ENCODE measurements around the gene JADE1. TPM values are rescaled to one million over a fixed set of nuclear protein-coding genes. Genes with fewer than 3 reads are reported as not detected.

JADE1 gene
- polyA plus RNA-seq, 1 experiment, result 23.2 TPM

- H3K27me3 ChIP-seq (ENCODE audit: control insufficient read depth, insufficient read depth, low read length), result no peaks in the 10 kb centered on the region
- TF ChIP-seq CTCF (IDR thresholded peaks at IDR 0.05; ENCODE audit: low read depth, low read length), result no peak
- DNase-seq (ENCODE audit: low read depth, low spot score), result no peak
- no peaks in the 10 kb centered on the region for H3K9me3 ChIP-seq (ENCODE audit: control insufficient read depth, insufficient read depth, low read length)
- no peak overlapping the region for H3K27ac ChIP-seq (ENCODE audit: low read depth, low read length)
- ChIA-PET POLR2A (interaction anchor here (1.0 kb wide), 1 partner anchor 8 kb away, joined by 3 read pairs; no protein-coding TSS in a partner anchor), CTCF (interaction anchor here (0.9 kb wide), 1 partner anchor 377 kb away, joined by 3 read pairs; no protein-coding TSS in a partner anchor)
- H3K4me3 ChIP-seq (ENCODE audit: low read depth, low read length), result no peak overlapping the region
Measured at GRCh38 chr4:128831531-128832242, 22.2 kb downstream of the JADE1 start.

GRCh38 chr4:128832243-128832625 is 22.7 kb downstream of the JADE1 start:
- no peak for TF ChIP-seq CTCF (IDR thresholded peaks at IDR 0.05; ENCODE audit: low read depth, low read length)
- no peak overlapping the region for H3K27ac ChIP-seq (ENCODE audit: low read depth, low read length)

GRCh38 chr4:128835498-128836222 is 26.2 kb downstream of the JADE1 start:
- ChIA-PET CTCF (interaction anchor here (0.5 to 1.3 kb wide), 2 partner anchors 28 to 270 kb away, joined by 4 read pairs; no protein-coding TSS in a partner anchor), POLR2A (interaction anchor here (0.5 to 0.7 kb wide), 2 partner anchors 30 to 74 kb away, joined by 3 read pairs; no protein-coding TSS in a partner anchor)
- no peak for DNase-seq (ENCODE audit: low read depth, low spot score)
- no peaks in the 10 kb centered on the region for H3K9me3 ChIP-seq (ENCODE audit: control insufficient read depth, insufficient read depth, low read length)
- no peaks in the 10 kb centered on the region for H3K27me3 ChIP-seq (ENCODE audit: control insufficient read depth, insufficient read depth, low read length)
- TF ChIP-seq CTCF (IDR thresholded peaks at IDR 0.05; ENCODE audit: low read depth, low read length), result no peak
- H3K27ac ChIP-seq (ENCODE audit: low read depth, low read length), result no peak overlapping the region
- no peak overlapping the region for H3K4me3 ChIP-seq (ENCODE audit: low read depth, low read length)

More at GRCh38 chr4:128832243-128832625, 22.7 kb downstream of the JADE1 start:
- POLR2A ChIA-PET, result interaction anchor here (1.0 kb wide), 1 partner anchor 9 kb away, joined by 3 read pairs; no protein-coding TSS in a partner anchor
- Histone ChIP-seq H3K4me3 (ENCODE audit: low read depth, low read length) (no peak overlapping the region), H3K27me3 (ENCODE audit: control insufficient read depth, insufficient read depth, low read length) (no peaks in the 10 kb centered on the region), H3K9me3 (ENCODE audit: control insufficient read depth, insufficient read depth, low read length) (no peaks in the 10 kb centered on the region)
- CTCF ChIA-PET, result no interaction called here
- DNase-seq (ENCODE audit: low read depth, low spot score), result no peak

GRCh38 chr4:128837198-128837597 is 27.7 kb downstream of the JADE1 start:
- DNase-seq (ENCODE audit: low read depth, low spot score), result no peak
- no peak overlapping the region for H3K27ac ChIP-seq (ENCODE audit: low read depth, low read length)
- H3K9me3 ChIP-seq (ENCODE audit: control insufficient read depth, insufficient read depth, low read length), result no peaks in the 10 kb centered on the region
- H3K27me3 ChIP-seq (ENCODE audit: control insufficient read depth, insufficient read depth, low read length), result no peaks in the 10 kb centered on the region
- no peak overlapping the region for H3K4me3 ChIP-seq (ENCODE audit: low read depth, low read length)
- POLR2A ChIA-PET, result interaction anchor here (0.9 kb wide), 1 partner anchor 25 kb away, joined by 4 read pairs; no protein-coding TSS in a partner anchor
- no peak for TF ChIP-seq CTCF (IDR thresholded peaks at IDR 0.05; ENCODE audit: low read depth, low read length)
- CTCF ChIA-PET, result interaction anchor here (1.1 kb wide), 1 partner anchor 26 kb away, joined by 5 read pairs; no protein-coding TSS in a partner anchor
